DMS153 treated with DMSO at 0.1 percent for 48 hours (cell line): ENCODE data around the gene CD200.

ENCODE experiments used
- DNase-seq: peaks from one replicate; lab custom pipeline; 2025; ENCODE audit not compliant: unreplicated experiment; lab: John Stamatoyannopoulos, UW

CD200 gene

DNA sequence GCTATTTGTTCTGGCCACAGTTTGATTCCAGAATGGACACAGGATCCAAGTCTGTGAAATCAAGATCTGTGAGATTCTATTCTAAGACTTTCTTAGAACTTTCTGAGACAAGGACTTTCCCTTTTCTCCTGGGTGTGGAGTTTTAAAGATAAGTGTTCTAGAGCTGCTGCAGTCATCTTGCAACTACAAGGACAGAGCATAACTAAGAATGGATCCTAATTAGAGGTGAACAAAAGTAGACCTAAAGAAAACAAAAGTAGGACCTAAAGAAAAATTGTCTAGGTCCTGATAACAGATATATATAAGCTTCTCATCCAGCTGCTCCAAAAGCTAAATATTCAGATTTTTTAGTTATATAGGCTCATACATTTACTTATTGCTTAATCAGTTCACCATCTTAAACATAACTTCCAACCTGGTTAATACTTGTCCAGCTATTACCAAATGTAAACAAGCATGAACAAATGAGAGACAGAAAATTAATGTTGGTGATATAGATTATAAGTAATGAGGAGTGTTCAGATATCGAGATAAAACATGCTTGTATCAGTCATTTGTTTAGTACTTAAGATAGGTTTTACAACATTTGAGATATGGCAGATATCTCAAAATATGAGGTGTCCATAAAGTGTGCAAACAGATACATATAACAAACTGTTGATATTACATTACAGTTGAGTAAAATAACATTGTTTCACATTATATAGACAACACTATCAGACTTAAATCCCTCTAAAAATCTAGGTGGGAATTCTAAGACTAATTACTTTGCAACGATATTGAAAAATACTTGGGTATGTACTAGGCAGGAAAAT, 75.1 kb downstream of the CD200 start:
- DNase-seq, result no peak

DNA sequence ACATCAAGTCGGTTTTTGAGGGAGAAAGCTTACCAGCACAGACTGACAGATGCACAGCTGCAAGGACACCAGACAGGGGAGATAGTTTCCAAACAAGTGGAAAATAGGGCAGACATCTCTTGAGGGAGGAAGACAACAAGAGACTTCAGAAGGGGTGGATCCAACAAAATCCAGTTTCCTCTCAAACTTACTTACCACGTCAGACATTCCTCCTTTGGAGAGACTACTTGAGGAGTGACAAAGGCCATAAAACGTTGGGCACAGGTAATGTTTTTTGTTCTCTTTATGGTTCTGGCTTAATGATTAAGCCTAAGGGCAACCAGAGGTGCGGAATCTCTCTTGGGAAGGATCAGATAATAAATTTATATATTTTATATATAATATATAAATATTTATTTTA, 76.1 kb downstream of the CD200 start:
- DNase-seq, result no peak

DNA sequence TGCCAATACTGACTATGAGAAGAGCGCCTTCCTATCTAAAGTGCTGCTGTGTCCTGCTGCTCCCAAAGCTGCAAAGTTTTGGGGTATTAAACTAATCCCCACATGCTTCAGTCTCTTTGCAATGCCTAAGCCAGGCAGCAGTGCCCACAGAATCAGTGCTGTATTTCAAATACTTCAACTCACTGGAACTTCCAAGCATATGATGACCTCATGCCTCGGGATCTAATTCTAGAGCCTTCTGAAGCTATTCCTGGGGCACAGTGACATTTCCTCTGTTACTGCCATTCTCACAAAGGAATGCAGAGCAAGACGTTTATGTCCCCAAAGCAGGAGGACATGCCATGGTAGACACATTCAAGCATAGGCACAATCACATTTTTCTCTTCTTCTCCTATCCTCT, 78.5 kb downstream of the CD200 start:
- DNase-seq, result no peak
